IPS-18c (cell line): ENCODE results near the gene MUC4.
"Not testable (repeated sequence)": the region's sequence is repeated elsewhere in the genome, so short reads cannot be mapped to it uniquely, and the experiment has no call there.

ENCODE experiments used
- H3K4me3 ChIP-seq: 2 replicates; pipeline ENCODE4 v1.7.0; 2013; ENCODE audit warnings: low read depth, mild to moderate bottlenecking, low read length, moderate library complexity; ENCODE audit not compliant: insufficient read depth
- H3K9me3 ChIP-seq: one replicate; pipeline ENCODE4 v1.6.1; 2013; ENCODE audit warnings: mild to moderate bottlenecking, low read length, moderate library complexity; ENCODE audit not compliant: control insufficient read depth, insufficient read depth

The MUC4 gene

DNA sequence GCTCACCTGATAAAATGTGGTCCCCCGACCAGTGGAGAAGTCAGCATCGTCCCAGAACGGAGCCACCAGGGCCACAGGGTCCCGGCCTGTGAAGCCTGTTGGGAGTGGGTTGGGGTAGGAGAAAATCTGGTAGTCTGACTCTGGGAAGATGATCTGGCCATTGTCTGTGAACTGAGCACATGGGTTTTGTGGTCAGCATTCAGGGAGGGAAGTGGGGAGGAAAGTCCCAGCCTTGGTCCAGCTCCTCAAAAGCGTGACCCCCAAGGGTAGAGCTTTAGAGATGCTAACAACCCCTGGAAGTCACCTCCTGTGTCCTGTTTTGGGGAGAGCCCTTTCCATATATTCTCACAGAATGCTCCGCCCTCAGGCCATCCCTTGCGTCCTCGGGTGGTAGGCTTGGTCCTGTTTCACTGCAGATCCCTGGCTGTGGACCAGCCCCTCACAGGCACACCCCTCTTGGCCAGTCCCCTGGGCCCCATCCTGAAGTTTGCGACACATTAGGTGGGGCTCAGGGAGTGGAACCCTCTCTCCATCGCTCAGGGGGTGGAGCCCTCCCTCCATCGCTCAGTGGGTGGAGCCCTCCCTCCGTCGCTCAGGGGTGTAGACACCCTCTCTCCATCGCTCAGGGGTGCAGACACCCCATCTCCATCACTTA is 40.0 kb downstream of the MUC4 start:
- Histone ChIP-seq H3K9me3 (no peaks in the 10 kb centered on the region), H3K4me3 (no peak overlapping the region)

DNA sequence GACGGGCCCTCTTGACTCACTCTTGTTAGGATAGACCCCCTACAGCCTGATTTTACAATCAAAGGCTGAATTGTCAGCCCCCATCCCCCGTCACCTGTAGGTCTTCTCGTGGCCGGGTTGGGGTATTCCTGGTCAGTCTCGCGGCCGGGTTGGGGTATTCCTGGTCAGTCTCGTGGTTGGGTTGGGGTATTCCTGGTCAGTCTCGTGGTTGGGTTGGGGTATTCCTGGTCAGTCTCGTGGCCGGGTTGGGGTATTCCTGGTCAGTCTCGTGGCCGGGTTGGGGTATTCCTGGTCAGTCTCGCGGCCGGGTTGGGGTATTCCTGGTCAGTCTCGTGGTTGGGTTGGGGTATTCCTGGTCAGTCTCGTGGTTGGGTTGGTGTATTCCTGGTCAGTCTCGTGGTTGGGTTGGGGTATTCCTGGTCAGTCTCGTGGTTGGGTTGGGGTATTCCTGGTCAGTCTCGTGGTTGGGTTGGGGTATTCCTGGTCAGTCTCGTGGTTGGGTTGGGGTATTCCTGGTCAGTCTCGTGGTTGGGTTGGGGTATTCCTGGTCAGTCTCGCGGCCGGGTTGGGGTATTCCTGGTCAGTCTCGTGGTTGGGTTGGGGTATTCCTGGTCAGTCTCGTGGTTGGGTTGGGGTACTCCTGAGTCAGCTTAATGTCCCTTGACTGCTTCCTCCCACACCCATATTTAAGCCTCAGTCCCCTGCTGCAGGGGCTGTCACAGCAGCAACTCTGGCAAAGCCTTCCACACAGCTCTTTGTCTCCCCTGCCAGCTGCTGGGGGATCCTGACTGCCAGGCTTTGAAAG is 40.7 kb downstream of the MUC4 start:
- not testable (repeated sequence) for H3K4me3 ChIP-seq, H3K9me3 ChIP-seq

DNA sequence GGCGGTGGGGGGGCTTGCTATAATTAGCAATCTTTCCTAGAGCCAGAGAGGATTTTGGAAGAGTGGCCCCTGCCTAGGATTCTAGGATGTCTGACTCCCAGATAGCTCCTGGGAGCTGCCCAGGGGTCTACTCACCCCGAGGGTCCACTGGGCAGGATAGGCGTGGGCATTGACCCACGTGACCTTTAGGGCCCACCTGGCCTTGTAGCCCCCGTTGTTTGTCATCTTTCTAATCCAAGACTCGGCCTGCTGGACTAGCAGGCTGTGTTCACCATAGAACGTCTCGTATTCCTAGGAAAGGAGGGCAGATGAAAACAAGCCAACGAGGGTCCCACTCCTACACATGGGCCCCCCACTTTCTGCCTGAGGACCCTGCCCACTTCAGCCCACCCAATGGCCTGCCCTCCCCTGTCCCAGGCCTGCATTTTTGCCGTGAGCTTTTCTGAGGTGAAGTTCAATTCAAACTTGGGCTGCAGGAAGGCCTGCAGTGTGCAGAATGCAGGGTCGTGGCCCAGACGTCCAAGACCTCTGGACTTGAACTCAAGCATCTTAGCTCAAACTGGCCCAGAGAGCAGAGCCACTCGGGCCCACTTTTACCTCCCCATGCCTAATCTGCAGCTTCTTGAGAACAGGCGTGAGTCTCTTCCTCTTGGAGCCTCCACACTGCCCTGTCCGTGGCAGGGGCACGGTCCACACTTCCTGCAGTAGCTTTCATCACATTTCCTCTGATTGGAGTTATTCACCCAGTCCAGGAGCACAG is 41.5 kb downstream of the MUC4 start:
- H3K4me3 ChIP-seq, result no peak overlapping the region
- no peaks in the 10 kb centered on the region for H3K9me3 ChIP-seq

DNA sequence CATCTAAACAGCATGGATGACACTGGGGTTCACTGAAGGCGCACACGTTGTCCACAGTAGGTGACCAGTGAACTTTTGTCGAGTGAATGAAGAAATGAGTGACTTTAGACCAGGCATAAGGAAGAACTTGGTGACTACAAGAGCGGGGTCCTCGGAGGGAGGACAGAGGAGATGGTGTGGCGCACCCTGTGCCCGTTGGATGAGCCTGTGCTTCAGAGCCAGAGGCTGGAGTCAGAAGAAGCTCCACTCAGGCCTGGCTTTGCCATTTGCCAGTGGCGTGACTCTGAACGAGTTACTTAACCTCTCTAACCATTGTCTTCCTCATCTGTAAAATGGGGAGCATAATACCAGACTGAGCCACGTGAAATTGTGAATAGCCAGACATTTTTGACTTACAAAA is 42.2 kb downstream of the MUC4 start:
- Histone ChIP-seq H3K9me3 (no peaks in the 10 kb centered on the region), H3K4me3 (no peak overlapping the region)

DNA sequence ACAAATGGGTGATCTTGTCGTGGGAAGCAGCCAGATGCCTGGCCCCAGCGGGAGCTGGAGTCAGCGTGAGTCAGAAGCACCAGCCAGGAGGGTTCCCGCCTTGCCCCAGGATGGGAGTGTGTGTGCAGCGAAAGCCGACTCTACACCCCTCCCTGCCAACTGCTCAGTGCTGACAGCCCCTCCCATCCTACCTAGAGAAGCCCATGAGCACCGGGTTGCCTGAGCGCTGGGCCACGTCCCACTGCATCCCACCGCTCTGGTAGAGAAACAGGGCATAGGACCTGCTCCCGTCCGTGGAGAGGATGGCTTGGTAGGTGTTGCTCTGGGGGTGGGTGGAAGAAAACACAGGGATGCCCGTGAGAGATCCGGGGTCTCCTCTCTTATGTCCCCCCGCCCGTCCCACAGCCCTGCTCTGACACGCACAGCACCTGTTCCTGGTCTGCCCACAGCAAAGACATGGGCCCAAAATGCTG is 42.9 kb downstream of the MUC4 start:
- no peaks in the 10 kb centered on the region for H3K9me3 ChIP-seq
- H3K4me3 ChIP-seq, result no peak overlapping the region

DNA sequence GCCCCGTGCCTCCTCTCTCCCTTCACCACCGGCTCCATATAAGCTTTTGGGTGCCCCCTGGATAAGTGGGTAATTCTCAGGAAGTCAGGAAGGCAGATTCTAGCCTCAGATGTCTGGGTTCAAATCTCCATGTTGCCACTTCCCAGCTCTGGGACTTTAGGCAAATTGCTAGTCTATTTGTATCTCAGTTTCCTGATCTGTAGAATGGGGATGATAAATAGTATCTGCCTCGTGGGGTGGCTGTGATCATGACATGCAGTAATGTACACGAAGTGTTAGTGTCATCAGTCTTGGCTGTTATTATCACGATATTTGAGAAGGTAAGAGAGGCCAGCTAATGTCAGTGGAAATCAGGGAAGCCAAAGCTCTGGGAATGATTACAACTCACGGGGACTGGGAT is 43.3 kb downstream of the MUC4 start:
- Histone ChIP-seq H3K9me3 (no peaks in the 10 kb centered on the region), H3K4me3 (no peak overlapping the region)

DNA sequence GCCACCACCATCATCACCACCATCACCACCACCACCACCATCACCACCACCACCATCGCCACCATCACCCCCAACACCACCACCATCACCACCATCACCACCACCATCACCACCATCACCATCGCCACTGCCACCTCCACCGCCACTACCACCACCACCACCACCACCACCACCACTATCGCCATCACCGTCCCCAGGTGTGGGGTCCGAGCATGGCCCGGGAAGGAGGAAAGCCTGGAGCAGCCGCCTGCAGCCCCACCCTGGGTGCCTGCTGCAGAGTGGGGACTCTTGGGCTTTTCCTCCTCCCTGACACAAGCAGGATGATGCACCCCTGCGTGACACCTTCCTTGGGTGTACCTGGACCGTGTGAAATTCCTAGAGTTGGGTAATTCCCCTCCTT is 43.9 kb downstream of the MUC4 start:
- Histone ChIP-seq H3K9me3 (no peaks in the 10 kb centered on the region), H3K4me3 (no peak overlapping the region)

DNA sequence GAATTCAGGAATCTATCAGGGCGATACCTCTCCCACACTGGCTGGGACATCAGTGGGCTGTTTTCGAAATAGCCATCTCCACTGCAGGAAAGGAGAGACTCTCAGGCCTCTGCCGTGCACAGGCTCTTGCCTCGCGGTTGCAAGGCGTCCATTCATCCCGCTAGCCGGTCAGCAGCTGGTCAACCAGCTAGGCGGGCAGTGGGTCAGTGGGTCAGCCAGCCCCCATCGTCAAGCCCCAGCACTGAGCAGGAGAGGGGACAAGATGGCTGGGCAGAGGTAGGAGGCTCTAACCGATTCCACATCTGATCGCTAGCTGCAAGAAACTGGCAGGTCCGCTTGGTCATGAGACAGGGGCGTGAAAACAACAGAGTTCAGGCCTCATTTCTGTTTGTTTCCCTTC is 45.1 kb downstream of the MUC4 start:
- Histone ChIP-seq H3K4me3 (no peak overlapping the region), H3K9me3 (no peaks in the 10 kb centered on the region)

DNA sequence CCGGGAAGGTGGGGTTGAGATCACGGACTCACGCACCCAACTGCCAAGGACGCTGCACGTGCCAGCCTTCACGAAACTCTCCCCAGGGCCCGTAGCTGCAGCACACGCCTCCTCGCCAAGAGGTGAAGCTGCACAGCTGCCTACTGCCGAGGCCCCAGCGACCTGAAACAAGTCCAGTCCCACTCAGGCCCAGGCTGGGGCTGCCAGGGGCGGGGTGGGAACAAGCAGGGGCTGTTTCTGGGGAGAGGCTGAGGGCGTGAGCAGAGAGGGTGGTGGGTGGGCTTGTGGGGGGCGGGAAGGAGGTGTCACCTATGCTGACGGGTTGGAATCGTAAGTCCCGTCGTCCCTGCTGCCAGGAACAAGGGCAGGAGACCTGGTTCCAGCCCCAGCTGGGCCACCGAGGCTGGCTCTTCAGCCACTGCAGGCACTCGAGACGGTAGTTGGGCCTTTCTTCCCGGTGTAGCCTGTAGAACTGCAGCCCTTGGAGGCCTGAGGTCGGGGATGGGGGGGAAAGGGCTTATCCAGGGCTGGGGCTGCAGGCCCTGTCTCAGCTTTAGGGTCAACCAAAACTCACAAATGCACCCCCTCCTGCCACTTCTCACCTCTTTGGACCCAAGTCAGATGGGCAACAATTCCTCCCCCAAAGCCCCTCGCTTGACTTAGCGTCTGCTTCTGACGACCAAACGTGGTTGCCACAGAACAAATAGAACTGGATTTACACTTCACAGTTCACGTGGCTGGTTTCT is 46.6 kb downstream of the MUC4 start:
- Histone ChIP-seq H3K9me3 (no peaks in the 10 kb centered on the region), H3K4me3 (no peak overlapping the region)

DNA sequence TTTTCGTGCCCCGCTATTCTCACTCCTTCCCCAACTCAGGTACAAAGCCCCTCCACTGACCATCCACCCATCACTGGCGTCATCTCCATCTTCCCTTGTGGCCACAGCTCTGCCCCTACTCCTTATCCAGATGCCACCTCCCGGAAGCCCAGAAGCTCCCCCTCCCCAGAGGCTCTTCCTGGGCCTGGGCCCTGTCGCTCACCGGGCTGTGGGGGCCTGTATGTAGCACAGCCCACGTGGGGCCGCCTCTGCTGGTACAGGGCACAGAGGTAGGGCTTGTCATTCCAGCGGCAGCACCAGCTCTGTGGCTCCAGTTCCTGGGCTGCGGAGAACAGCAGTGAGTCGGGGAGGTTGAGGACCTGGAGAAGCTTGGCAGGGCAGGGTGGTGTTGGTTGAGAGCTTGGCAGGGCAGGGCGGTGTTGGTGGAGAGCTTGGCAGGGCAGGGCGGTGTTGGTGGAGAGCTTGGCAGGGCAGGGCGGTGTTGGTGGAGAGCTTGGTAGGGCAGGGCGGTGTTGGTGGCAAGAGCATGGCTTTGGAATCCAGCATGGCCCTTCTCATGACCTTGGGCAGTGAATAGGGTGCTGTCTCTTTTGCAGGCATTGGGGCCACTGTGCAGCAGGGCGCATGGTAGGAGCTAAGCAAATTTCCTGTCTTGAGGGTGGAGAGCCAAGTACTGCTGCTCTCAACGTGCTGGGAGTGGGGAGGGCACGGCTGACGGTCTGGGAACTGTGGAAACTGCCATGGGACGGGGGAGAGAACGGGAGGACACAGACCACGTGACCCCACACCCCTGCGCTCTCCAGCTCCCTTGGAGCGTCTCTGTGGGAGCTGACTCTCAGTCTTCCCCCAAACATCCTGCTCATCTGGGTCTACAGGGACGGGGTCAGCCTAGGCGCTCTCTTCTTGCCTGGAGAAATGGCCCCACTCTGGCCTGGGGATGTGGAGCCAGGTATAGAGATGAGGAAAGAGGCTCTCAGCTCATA is 47.6 kb downstream of the MUC4 start:
- Histone ChIP-seq H3K9me3 (no peaks in the 10 kb centered on the region), H3K4me3 (no peak overlapping the region; the same call in 1 of the 2 replicates)

DNA sequence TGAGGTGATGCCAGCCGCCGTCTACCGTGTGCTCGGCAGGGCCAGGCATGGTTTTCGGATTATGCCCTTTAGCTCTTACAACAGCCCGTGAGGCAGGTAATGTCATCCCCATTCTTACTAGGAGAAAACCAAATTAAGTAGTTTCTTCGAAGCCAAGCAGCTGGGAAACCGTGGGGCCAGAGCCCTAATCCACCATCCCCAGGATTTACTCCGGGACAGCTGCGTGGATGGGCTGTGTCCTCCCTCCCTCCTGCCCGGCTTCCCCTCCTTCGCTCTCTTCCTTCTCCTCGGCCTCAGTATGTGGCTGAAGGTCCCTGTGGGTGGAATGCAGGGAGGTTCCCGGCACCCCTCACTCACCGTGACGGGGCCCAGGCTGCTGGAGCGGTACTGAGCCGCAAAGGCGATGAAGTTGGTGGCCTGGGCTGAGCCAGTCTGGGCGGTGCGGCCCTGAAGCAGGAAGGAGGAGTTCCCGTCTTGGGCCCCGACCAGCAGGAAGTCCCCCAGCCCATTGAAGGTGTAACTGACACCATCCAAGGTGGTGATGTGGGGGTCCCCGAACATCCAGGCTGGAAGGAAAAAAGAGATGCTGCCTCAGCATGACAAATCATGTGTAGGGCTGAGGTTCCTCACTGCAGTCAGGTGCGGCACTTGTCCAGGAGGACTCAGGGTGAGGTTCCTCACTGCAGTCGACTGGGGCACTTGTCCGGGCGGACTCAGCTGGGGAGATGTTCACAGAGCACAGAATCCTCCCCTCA is 48.5 kb downstream of the MUC4 start:
- Histone ChIP-seq H3K4me3 (no peak overlapping the region), H3K9me3 (no peaks in the 10 kb centered on the region)

DNA sequence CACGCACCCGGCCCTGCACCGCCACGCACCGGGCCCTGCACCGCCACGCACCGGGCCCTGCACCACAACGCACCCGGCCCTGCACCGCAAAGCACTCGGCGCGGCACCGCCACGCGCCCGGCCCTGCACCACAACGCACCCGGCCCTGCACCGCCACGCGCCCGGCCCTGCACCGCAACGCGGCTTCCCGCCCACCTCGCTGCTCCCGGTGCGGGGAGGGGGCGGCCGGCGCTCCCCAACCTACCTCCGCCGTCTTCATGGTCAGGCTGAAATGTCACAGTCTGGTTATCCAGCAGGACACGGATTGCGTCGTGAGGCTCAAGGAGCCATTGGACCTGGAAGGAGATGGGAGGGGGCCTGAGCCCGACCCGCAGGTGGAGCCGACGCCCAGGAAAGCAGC is 49.1 kb downstream of the MUC4 start:
- Histone ChIP-seq H3K9me3 (no peaks in the 10 kb centered on the region), H3K4me3 (no peak overlapping the region)

DNA sequence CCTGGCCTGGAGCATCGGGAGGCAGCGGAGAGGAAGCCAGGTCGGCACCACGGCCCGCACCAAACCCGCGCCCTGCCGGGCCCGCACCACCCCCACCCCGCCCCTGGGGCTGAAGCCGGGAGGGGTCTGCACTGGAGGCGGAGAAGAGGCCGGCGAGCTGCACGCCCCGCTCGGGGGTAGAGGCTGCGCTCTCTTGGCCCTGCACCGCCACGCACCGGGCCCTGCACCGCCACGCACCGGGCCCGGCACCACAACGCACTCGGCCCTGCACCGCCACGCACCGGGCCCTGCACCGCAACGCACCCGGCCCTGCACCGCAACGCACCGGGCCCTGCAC is 49.5 kb downstream of the MUC4 start:
- Histone ChIP-seq H3K4me3 (no peak overlapping the region), H3K9me3 (no peaks in the 10 kb centered on the region)

DNA sequence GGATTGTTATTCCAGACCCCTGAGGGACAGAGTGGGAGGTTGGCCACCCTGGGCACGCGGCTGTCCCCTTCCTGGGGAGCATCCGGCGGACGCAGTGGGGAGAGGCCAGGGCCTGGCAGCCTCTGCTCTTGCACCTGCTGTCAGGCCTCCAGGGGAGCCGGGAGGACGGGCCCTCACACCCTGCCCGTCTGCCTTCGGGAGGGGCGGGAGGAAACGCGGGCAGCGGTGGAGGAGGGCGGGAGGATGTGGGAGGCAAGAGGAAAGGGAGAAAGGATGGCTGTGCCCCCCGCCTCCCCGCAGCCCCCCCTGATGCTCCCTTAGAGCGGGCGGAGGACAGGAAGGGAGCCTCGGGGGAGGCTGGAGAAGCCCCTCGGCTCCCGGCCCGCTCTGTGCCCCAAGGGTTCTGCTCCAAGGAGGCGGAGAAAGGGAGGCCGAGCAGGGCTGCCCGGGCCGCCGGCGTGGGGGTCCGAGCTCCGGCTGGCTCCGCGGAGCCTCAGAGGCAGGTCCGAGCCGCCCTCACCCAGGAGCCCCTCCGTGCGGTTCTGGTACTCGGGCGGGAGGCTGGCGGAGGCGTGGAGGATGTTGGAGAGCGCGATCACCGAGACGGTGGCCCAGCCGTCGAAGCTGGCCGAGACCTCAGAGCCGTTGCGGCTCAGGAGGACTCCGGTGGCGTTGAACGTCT is 50.0 kb downstream of the MUC4 start:
- no peaks in the 10 kb centered on the region for H3K9me3 ChIP-seq
- H3K4me3 ChIP-seq, result no peak overlapping the region

DNA sequence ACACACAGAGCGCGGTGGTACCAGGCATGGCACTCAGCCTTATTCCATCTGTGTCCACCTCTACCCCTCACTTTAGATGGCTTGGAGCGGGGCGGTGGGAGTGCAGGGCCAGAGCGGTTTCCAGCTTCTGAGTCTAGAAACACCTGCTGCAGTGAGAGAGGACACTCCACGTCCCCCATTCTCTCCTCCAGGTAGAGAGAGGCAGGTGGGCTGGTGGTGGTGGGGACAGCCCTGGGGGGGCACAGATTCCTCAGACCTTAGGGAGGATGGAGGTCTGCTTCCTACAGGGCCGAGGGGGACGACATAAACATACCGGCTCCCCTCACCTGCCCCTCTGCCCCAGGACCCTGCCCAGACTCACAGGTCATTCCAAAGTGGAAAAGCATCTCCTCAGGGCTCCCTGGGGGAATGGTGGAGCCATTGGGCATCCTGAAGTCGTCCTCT is 50.6 kb downstream of the MUC4 start:
- H3K4me3 ChIP-seq, result no peak overlapping the region
- no peaks in the 10 kb centered on the region for H3K9me3 ChIP-seq
